ENCODE data around the gene CUBN. TPM values are rescaled to one million over a fixed set of nuclear protein-coding genes. Genes with fewer than 3 reads are reported as not detected.

CUBN gene
- total and polyA plus RNA-seq, 2 experiments from 2014 or later = 0.41 to 0.65 TPM

- no peak for TF ChIP-seq EZH2phosphoT487 (IDR thresholded peaks at IDR 0.05; ENCODE audit: insufficient read depth, low read depth)
- TF ChIP-seq EZH2 (IDR thresholded peaks at IDR 0.05; ENCODE audit: insufficient read depth, poor library complexity, severe bottlenecking) = no peak
- 90% methylated on average over 7 of the region's 7 CpGs for WGBS, 2 experiments (ENCODE audit: low coverage in 1 of 2, low lambda C conversion rate in 2 of 2, missing lambda C conversion rate in 2 of 2)
- Histone ChIP-seq H3K27me3 (replicated peaks; ENCODE audit: insufficient read depth) (no peaks in the 10 kb centered on the region), H3K9me2 (ENCODE audit: insufficient read depth) (no peaks in the 10 kb centered on the region), H3K4me2 (ENCODE audit: unreplicated experiment) (no peak overlapping the region), H3K9me3 (ENCODE audit: low read depth) (no peaks in the 10 kb centered on the region), H4K20me1 (ENCODE audit: insufficient read depth) (no peaks in the 10 kb centered on the region), H3K4me1 (ENCODE audit: insufficient read depth) (peaks cover 18% of the 10 kb centered on the region), H3K27ac (no peak overlapping the region), H3F3A (ENCODE audit: insufficient read depth) (peaks cover 17% of the 10 kb centered on the region), H3K79me2 (ENCODE audit: insufficient read depth) (no peaks in the 10 kb centered on the region), H3K4me3 (no peak overlapping the region), H3K36me3 (ENCODE audit: low read depth) (no peaks in the 10 kb centered on the region), H3K9ac (no peak overlapping the region), H2AFZ (no peak overlapping the region)
- DNase-seq = no peak
- in situ Hi-C loops (cut with MboI) = no loop called here
These were observed 263.8 kb downstream of the CUBN start for GRCh38 chr10:16865766-16866165.

GRCh38 chr10:16863766-16864165 lies 265.8 kb downstream of the CUBN start:
- no peak overlapping the region for H3K27ac ChIP-seq
- 96 to 98% methylated on average over 2 of the region's 2 CpGs for WGBS, 2 experiments (ENCODE audit: low coverage in 1 of 2, low lambda C conversion rate in 2 of 2, missing lambda C conversion rate in 2 of 2)
- in situ Hi-C loops (cut with MboI) = no loop called here

GRCh38 chr10:16857419-16857818 lies 272.2 kb downstream of the CUBN start:
- H3K4me2 ChIP-seq (ENCODE audit: unreplicated experiment) = no peak overlapping the region

More at GRCh38 chr10:16863766-16864165, 265.8 kb downstream of the CUBN start:
- Histone ChIP-seq H3K4me3 (no peak overlapping the region), H3K36me3 (ENCODE audit: low read depth) (no peaks in the 10 kb centered on the region), H3K79me2 (ENCODE audit: insufficient read depth) (no peaks in the 10 kb centered on the region), H3K9me2 (ENCODE audit: insufficient read depth) (no peaks in the 10 kb centered on the region), H2AFZ (no peak overlapping the region), H3K9me3 (ENCODE audit: low read depth) (no peaks in the 10 kb centered on the region), H4K20me1 (ENCODE audit: insufficient read depth) (no peaks in the 10 kb centered on the region), H3K27me3 (replicated peaks; ENCODE audit: insufficient read depth) (no peaks in the 10 kb centered on the region), H3F3A (ENCODE audit: insufficient read depth) (peaks cover 17% of the 10 kb centered on the region), H3K9ac (no peak overlapping the region), H3K4me2 (ENCODE audit: unreplicated experiment) (no peak overlapping the region), H3K4me1 (ENCODE audit: insufficient read depth) (peaks cover 18% of the 10 kb centered on the region)
- no peak for DNase-seq
- TF ChIP-seq EZH2 (IDR thresholded peaks at IDR 0.05; ENCODE audit: insufficient read depth, poor library complexity, severe bottlenecking) = no peak

GRCh38 chr10:16856567-16856966 lies 273.0 kb downstream of the CUBN start:
- no peak overlapping the region for H3K9ac ChIP-seq

More at GRCh38 chr10:16857419-16857818, 272.2 kb downstream of the CUBN start:
- no peaks in the 10 kb centered on the region for H3K27me3 ChIP-seq (replicated peaks; ENCODE audit: insufficient read depth)
- no peaks in the 10 kb centered on the region for H3K9me2 ChIP-seq (ENCODE audit: insufficient read depth)
- H3K9me3 ChIP-seq (ENCODE audit: low read depth) = no peaks in the 10 kb centered on the region
- no peaks in the 10 kb centered on the region for H4K20me1 ChIP-seq (ENCODE audit: insufficient read depth)
- H3K9ac ChIP-seq = no peak overlapping the region
- in situ Hi-C loops (cut with MboI) = no loop called here
- WGBS, 2 experiments (ENCODE audit: low coverage in 1 of 2, low lambda C conversion rate in 2 of 2, missing lambda C conversion rate in 2 of 2) = 62% methylated on average over 4 of the region's 4 CpGs
- no peak overlapping the region for H2AFZ ChIP-seq
- DNase-seq = no peak
- H3K4me1 ChIP-seq (ENCODE audit: insufficient read depth) = peaks cover 6% of the 10 kb centered on the region; the same call in 1 of the 2 replicates
- H3K36me3 ChIP-seq (ENCODE audit: low read depth) = no peaks in the 10 kb centered on the region
- H3K79me2 ChIP-seq (ENCODE audit: insufficient read depth) = no peaks in the 10 kb centered on the region
- no peak overlapping the region for H3K27ac ChIP-seq
- no peaks in the 10 kb centered on the region for H3F3A ChIP-seq (ENCODE audit: insufficient read depth)
- H3K4me3 ChIP-seq = no peak overlapping the region
- TF ChIP-seq EZH2phosphoT487 (IDR thresholded peaks at IDR 0.05; ENCODE audit: insufficient read depth, low read depth) = no peak
- TF ChIP-seq EZH2 (IDR thresholded peaks at IDR 0.05; ENCODE audit: insufficient read depth, poor library complexity, severe bottlenecking) = no peak

GRCh38 chr10:16856092-16856491 lies 273.5 kb downstream of the CUBN start:
- H2AFZ ChIP-seq = no peak overlapping the region
- no peaks in the 10 kb centered on the region for H3F3A ChIP-seq (ENCODE audit: insufficient read depth)
- H4K20me1 ChIP-seq (ENCODE audit: insufficient read depth) = no peaks in the 10 kb centered on the region
- WGBS, 2 experiments (ENCODE audit: low coverage in 1 of 2, low lambda C conversion rate in 2 of 2, missing lambda C conversion rate in 2 of 2) = 89% methylated on average over 5 of the region's 5 CpGs
- in situ Hi-C loops (cut with MboI) = no loop called here
- H3K4me2 ChIP-seq (ENCODE audit: unreplicated experiment) = no peak overlapping the region
- no peak overlapping the region for H3K4me3 ChIP-seq
- peaks cover 6% of the 10 kb centered on the region; the same call in 1 of the 2 replicates for H3K4me1 ChIP-seq (ENCODE audit: insufficient read depth)
- no peaks in the 10 kb centered on the region for H3K9me3 ChIP-seq (ENCODE audit: low read depth)
- H3K9me2 ChIP-seq (ENCODE audit: insufficient read depth) = no peaks in the 10 kb centered on the region
- no peaks in the 10 kb centered on the region for H3K36me3 ChIP-seq (ENCODE audit: low read depth)
- H3K27ac ChIP-seq = no peak overlapping the region
- no peak overlapping the region for H3K9ac ChIP-seq
- H3K79me2 ChIP-seq (ENCODE audit: insufficient read depth) = no peaks in the 10 kb centered on the region
- DNase-seq = no peak
- no peaks in the 10 kb centered on the region for H3K27me3 ChIP-seq (replicated peaks; ENCODE audit: insufficient read depth)
- no peak for TF ChIP-seq EZH2phosphoT487 (IDR thresholded peaks at IDR 0.05; ENCODE audit: insufficient read depth, low read depth)
- no peak for TF ChIP-seq EZH2 (IDR thresholded peaks at IDR 0.05; ENCODE audit: insufficient read depth, poor library complexity, severe bottlenecking)

More at GRCh38 chr10:16856567-16856966, 273.0 kb downstream of the CUBN start:
- Histone ChIP-seq H3K36me3 (ENCODE audit: low read depth) (no peaks in the 10 kb centered on the region), H3K9me2 (ENCODE audit: insufficient read depth) (no peaks in the 10 kb centered on the region), H3K79me2 (ENCODE audit: insufficient read depth) (no peaks in the 10 kb centered on the region), H3K9me3 (ENCODE audit: low read depth) (no peaks in the 10 kb centered on the region), H4K20me1 (ENCODE audit: insufficient read depth) (no peaks in the 10 kb centered on the region), H2AFZ (no peak overlapping the region), H3K4me1 (ENCODE audit: insufficient read depth) (peaks cover 6% of the 10 kb centered on the region; the same call in 1 of the 2 replicates), H3K27ac (no peak overlapping the region), H3K27me3 (replicated peaks; ENCODE audit: insufficient read depth) (no peaks in the 10 kb centered on the region), H3K4me3 (no peak overlapping the region), H3K4me2 (ENCODE audit: unreplicated experiment) (no peak overlapping the region), H3F3A (ENCODE audit: insufficient read depth) (no peaks in the 10 kb centered on the region)
- DNase-seq = no peak
- no peak for TF ChIP-seq EZH2phosphoT487 (IDR thresholded peaks at IDR 0.05; ENCODE audit: insufficient read depth, low read depth)
- no peak for TF ChIP-seq EZH2 (IDR thresholded peaks at IDR 0.05; ENCODE audit: insufficient read depth, poor library complexity, severe bottlenecking)
- in situ Hi-C loops (cut with MboI) = no loop called here
- 88 to 91% methylated on average over 4 of the region's 4 CpGs for WGBS, 2 experiments (ENCODE audit: low coverage in 1 of 2, low lambda C conversion rate in 2 of 2, missing lambda C conversion rate in 2 of 2)
